ENCODE results near the gene ZNF506.

The ZNF506 gene

GRCh38 chr19:19749117-19749907 is 72.2 kb downstream of the ZNF506 start:
- TF ChIP-seq GATA2 (IDR thresholded peaks at IDR 0.05; ENCODE audit: low read depth, low read length) (no peak), GATA3 (IDR thresholded peaks at IDR 0.05; ENCODE audit: low read depth, low read length) (no peak)

GRCh38 chr19:19748249-19748938 is 73.2 kb downstream of the ZNF506 start:
- TF ChIP-seq GATA2 (IDR thresholded peaks at IDR 0.05; ENCODE audit: low read depth, low read length) (no peak), GATA3 (IDR thresholded peaks at IDR 0.05; ENCODE audit: low read depth, low read length) (no peak)

GRCh38 chr19:19747357-19748220 is 74.0 kb downstream of the ZNF506 start:
- no peak for TF ChIP-seq GATA2 (IDR thresholded peaks at IDR 0.05; ENCODE audit: low read depth, low read length)
- TF ChIP-seq GATA3 (IDR thresholded peaks at IDR 0.05; ENCODE audit: low read depth, low read length): no peak

GRCh38 chr19:19746286-19747213 is 75.0 kb downstream of the ZNF506 start:
- TF ChIP-seq GATA3 (IDR thresholded peaks at IDR 0.05; ENCODE audit: low read depth, low read length): no peak
- no peak for TF ChIP-seq GATA2 (IDR thresholded peaks at IDR 0.05; ENCODE audit: low read depth, low read length)

- TF ChIP-seq GATA3 (IDR thresholded peaks at IDR 0.05; ENCODE audit: low read depth, low read length) (no peak), GATA2 (IDR thresholded peaks at IDR 0.05; ENCODE audit: low read depth, low read length) (no peak)
These were observed 75.9 kb downstream of the ZNF506 start for GRCh38 chr19:19745496-19746285.

- TF ChIP-seq GATA2 (IDR thresholded peaks at IDR 0.05; ENCODE audit: low read depth, low read length) (no peak), GATA3 (IDR thresholded peaks at IDR 0.05; ENCODE audit: low read depth, low read length) (no peak)
These were observed 76.9 kb downstream of the ZNF506 start for GRCh38 chr19:19744641-19745040.

GRCh38 chr19:19743176-19743575 is 78.4 kb downstream of the ZNF506 start:
- no peak for TF ChIP-seq GATA3 (IDR thresholded peaks at IDR 0.05; ENCODE audit: low read depth, low read length)
- no peak for TF ChIP-seq GATA2 (IDR thresholded peaks at IDR 0.05; ENCODE audit: low read depth, low read length)

GRCh38 chr19:19742773-19743172 is 78.8 kb downstream of the ZNF506 start:
- TF ChIP-seq GATA3 (IDR thresholded peaks at IDR 0.05; ENCODE audit: low read depth, low read length): no peak
